ENCODE measurements around the gene HDAC4.

Gene HDAC4

GRCh38 chr2:239355139-239355538 lies 45.7 kb downstream of the HDAC4 start:
- H3K4me3 ChIP-seq (ENCODE audit: low read length) = no peak overlapping the region
- no peaks in the 10 kb centered on the region for H3K9me3 ChIP-seq (ENCODE audit: control insufficient read depth, low read length)
- H3K9ac ChIP-seq (ENCODE audit: low read length) = no peak overlapping the region
- peaks cover 7% of the 10 kb centered on the region for H3K4me1 ChIP-seq (ENCODE audit: control insufficient read depth, insufficient read depth, low read length)
- no peaks in the 10 kb centered on the region for H3K36me3 ChIP-seq (ENCODE audit: control insufficient read depth, insufficient read depth, low read length)
- H3K27me3 ChIP-seq (ENCODE audit: control insufficient read depth, insufficient read depth, low read length) = no peaks in the 10 kb centered on the region

GRCh38 chr2:239354791-239355136 lies 46.1 kb downstream of the HDAC4 start:
- H3K27me3 ChIP-seq (ENCODE audit: control insufficient read depth, insufficient read depth, low read length) = no peaks in the 10 kb centered on the region
- H3K9me3 ChIP-seq (ENCODE audit: control insufficient read depth, low read length) = no peaks in the 10 kb centered on the region
- H3K4me3 ChIP-seq (ENCODE audit: low read length) = no peak overlapping the region
- H3K36me3 ChIP-seq (ENCODE audit: control insufficient read depth, insufficient read depth, low read length) = no peaks in the 10 kb centered on the region
- peaks cover 7% of the 10 kb centered on the region for H3K4me1 ChIP-seq (ENCODE audit: control insufficient read depth, insufficient read depth, low read length)
- no peak overlapping the region for H3K9ac ChIP-seq (ENCODE audit: low read length)

GRCh38 chr2:239354132-239354790 lies 46.6 kb downstream of the HDAC4 start:
- Histone ChIP-seq H3K9me3 (ENCODE audit: control insufficient read depth, low read length) (no peaks in the 10 kb centered on the region), H3K27me3 (ENCODE audit: control insufficient read depth, insufficient read depth, low read length) (no peaks in the 10 kb centered on the region), H3K36me3 (ENCODE audit: control insufficient read depth, insufficient read depth, low read length) (no peaks in the 10 kb centered on the region), H3K4me3 (ENCODE audit: low read length) (no peak overlapping the region), H3K9ac (ENCODE audit: low read length) (no peak overlapping the region), H3K4me1 (ENCODE audit: control insufficient read depth, insufficient read depth, low read length) (peaks cover 7% of the 10 kb centered on the region)

GRCh38 chr2:239353692-239354091 lies 47.1 kb downstream of the HDAC4 start:
- H3K36me3 ChIP-seq (ENCODE audit: control insufficient read depth, insufficient read depth, low read length) = no peaks in the 10 kb centered on the region
- peaks cover 7% of the 10 kb centered on the region for H3K4me1 ChIP-seq (ENCODE audit: control insufficient read depth, insufficient read depth, low read length)
- no peaks in the 10 kb centered on the region for H3K9me3 ChIP-seq (ENCODE audit: control insufficient read depth, low read length)
- H3K9ac ChIP-seq (ENCODE audit: low read length) = no peak overlapping the region
- no peaks in the 10 kb centered on the region for H3K27me3 ChIP-seq (ENCODE audit: control insufficient read depth, insufficient read depth, low read length)
- H3K4me3 ChIP-seq (ENCODE audit: low read length) = no peak overlapping the region

- Histone ChIP-seq H3K27me3 (ENCODE audit: control insufficient read depth, insufficient read depth, low read length) (no peaks in the 10 kb centered on the region), H3K9ac (ENCODE audit: low read length) (no peak overlapping the region), H3K9me3 (ENCODE audit: control insufficient read depth, low read length) (no peaks in the 10 kb centered on the region), H3K36me3 (ENCODE audit: control insufficient read depth, insufficient read depth, low read length) (no peaks in the 10 kb centered on the region), H3K4me3 (ENCODE audit: low read length) (no peak overlapping the region), H3K4me1 (ENCODE audit: control insufficient read depth, insufficient read depth, low read length) (peaks cover 7% of the 10 kb centered on the region)
Measured at GRCh38 chr2:239351687-239352086, 49.1 kb downstream of the HDAC4 start.

- no peaks in the 10 kb centered on the region for H3K9me3 ChIP-seq (ENCODE audit: control insufficient read depth, low read length)
- H3K4me1 ChIP-seq (ENCODE audit: control insufficient read depth, insufficient read depth, low read length) = no peaks in the 10 kb centered on the region
- no peak overlapping the region for H3K9ac ChIP-seq (ENCODE audit: low read length)
- H3K36me3 ChIP-seq (ENCODE audit: control insufficient read depth, insufficient read depth, low read length) = no peaks in the 10 kb centered on the region
- no peak overlapping the region for H3K4me3 ChIP-seq (ENCODE audit: low read length)
- no peaks in the 10 kb centered on the region for H3K27me3 ChIP-seq (ENCODE audit: control insufficient read depth, insufficient read depth, low read length)
Measured at GRCh38 chr2:239349453-239350135, 51.2 kb downstream of the HDAC4 start.

GRCh38 chr2:239348563-239349452 lies 52.0 kb downstream of the HDAC4 start:
- no peak overlapping the region for H3K4me3 ChIP-seq (ENCODE audit: low read length)
- no peaks in the 10 kb centered on the region for H3K36me3 ChIP-seq (ENCODE audit: control insufficient read depth, insufficient read depth, low read length)
- H3K4me1 ChIP-seq (ENCODE audit: control insufficient read depth, insufficient read depth, low read length) = no peaks in the 10 kb centered on the region
- no peak overlapping the region for H3K9ac ChIP-seq (ENCODE audit: low read length)
- no peaks in the 10 kb centered on the region for H3K27me3 ChIP-seq (ENCODE audit: control insufficient read depth, insufficient read depth, low read length)
- H3K9me3 ChIP-seq (ENCODE audit: control insufficient read depth, low read length) = no peaks in the 10 kb centered on the region

GRCh38 chr2:239346676-239347075 lies 54.1 kb downstream of the HDAC4 start:
- no peak overlapping the region for H3K9ac ChIP-seq (ENCODE audit: low read length)
- no peaks in the 10 kb centered on the region for H3K36me3 ChIP-seq (ENCODE audit: control insufficient read depth, insufficient read depth, low read length)
- no peaks in the 10 kb centered on the region for H3K27me3 ChIP-seq (ENCODE audit: control insufficient read depth, insufficient read depth, low read length)
- no peak overlapping the region for H3K4me3 ChIP-seq (ENCODE audit: low read length)
- no peaks in the 10 kb centered on the region for H3K9me3 ChIP-seq (ENCODE audit: control insufficient read depth, low read length)
- no peaks in the 10 kb centered on the region for H3K4me1 ChIP-seq (ENCODE audit: control insufficient read depth, insufficient read depth, low read length)

- no peak overlapping the region for H3K4me3 ChIP-seq (ENCODE audit: low read length)
- H3K9me3 ChIP-seq (ENCODE audit: control insufficient read depth, low read length) = no peaks in the 10 kb centered on the region
- H3K9ac ChIP-seq (ENCODE audit: low read length) = no peak overlapping the region
- H3K36me3 ChIP-seq (ENCODE audit: control insufficient read depth, insufficient read depth, low read length) = no peaks in the 10 kb centered on the region
- no peaks in the 10 kb centered on the region for H3K27me3 ChIP-seq (ENCODE audit: control insufficient read depth, insufficient read depth, low read length)
- no peaks in the 10 kb centered on the region for H3K4me1 ChIP-seq (ENCODE audit: control insufficient read depth, insufficient read depth, low read length)
Measured at GRCh38 chr2:239345251-239345650, 55.6 kb downstream of the HDAC4 start.

GRCh38 chr2:239344857-239345216 lies 56.0 kb downstream of the HDAC4 start:
- Histone ChIP-seq H3K4me1 (ENCODE audit: control insufficient read depth, insufficient read depth, low read length) (no peaks in the 10 kb centered on the region), H3K9ac (ENCODE audit: low read length) (no peak overlapping the region)

GRCh38 chr2:239343946-239344856 lies 56.6 kb downstream of the HDAC4 start:
- no peaks in the 10 kb centered on the region for H3K9me3 ChIP-seq (ENCODE audit: control insufficient read depth, low read length)
- no peak overlapping the region for H3K9ac ChIP-seq (ENCODE audit: low read length)
- no peaks in the 10 kb centered on the region for H3K4me1 ChIP-seq (ENCODE audit: control insufficient read depth, insufficient read depth, low read length)
- H3K36me3 ChIP-seq (ENCODE audit: control insufficient read depth, insufficient read depth, low read length) = no peaks in the 10 kb centered on the region
- no peaks in the 10 kb centered on the region for H3K27me3 ChIP-seq (ENCODE audit: control insufficient read depth, insufficient read depth, low read length)
- no peak overlapping the region for H3K4me3 ChIP-seq (ENCODE audit: low read length)

More at GRCh38 chr2:239344857-239345216, 56.0 kb downstream of the HDAC4 start:
- no peaks in the 10 kb centered on the region for H3K9me3 ChIP-seq (ENCODE audit: control insufficient read depth, low read length)
- no peak overlapping the region for H3K4me3 ChIP-seq (ENCODE audit: low read length)
- H3K27me3 ChIP-seq (ENCODE audit: control insufficient read depth, insufficient read depth, low read length) = no peaks in the 10 kb centered on the region
- no peaks in the 10 kb centered on the region for H3K36me3 ChIP-seq (ENCODE audit: control insufficient read depth, insufficient read depth, low read length)

Data from mucosa of stomach (tissue), 1 donor.